PFSK-1 (cell line): Measurements from ENCODE around the gene CARD10.

Experiments used
- FOXP2 ChIP-seq: optimal IDR thresholded peaks from 2 replicates; pipeline ENCODE3; 2011; ENCODE audit warnings: borderline replicate concordance, control low read depth, inconsistent platforms; ENCODE audit not compliant: insufficient read depth; ENCODE audit errors: extremely low read length, extremely low read depth
- POLR2AphosphoS5 ChIP-seq: IDR thresholded peaks from 2 replicates; pipeline ENCODE4 v1.6.1; 2012; ENCODE audit warnings: low read depth, mild to moderate bottlenecking, control low read depth, low read length, moderate library complexity
- SIN3A ChIP-seq: IDR thresholded peaks from 2 replicates; pipeline ENCODE4 v1.6.1; 2012; ENCODE audit warnings: mild to moderate bottlenecking, low read length, moderate library complexity, borderline replicate concordance; ENCODE audit not compliant: insufficient read depth
- TAF1 ChIP-seq: IDR thresholded peaks from 2 replicates; pipeline ENCODE4 v1.6.1; 2012; ENCODE audit warnings: low read length, control low read depth, borderline replicate concordance; ENCODE audit not compliant: insufficient read depth
- TF ChIP-seq, protein P1 (sequence below), 2 experiments: IDR thresholded peaks; 2 replicates each; pipeline versions ENCODE4 v1.6.1 to v1.8.0; 2011 to 2012; ENCODE audit warnings: low read depth in 2 of 2, low read length in 2 of 2, control low read depth in 1 of 2, inconsistent platforms in 1 of 2, mild to moderate bottlenecking in 1 of 2, moderate library complexity in 1 of 2; ENCODE audit not compliant: insufficient read depth in 1 of 2

DNA sequence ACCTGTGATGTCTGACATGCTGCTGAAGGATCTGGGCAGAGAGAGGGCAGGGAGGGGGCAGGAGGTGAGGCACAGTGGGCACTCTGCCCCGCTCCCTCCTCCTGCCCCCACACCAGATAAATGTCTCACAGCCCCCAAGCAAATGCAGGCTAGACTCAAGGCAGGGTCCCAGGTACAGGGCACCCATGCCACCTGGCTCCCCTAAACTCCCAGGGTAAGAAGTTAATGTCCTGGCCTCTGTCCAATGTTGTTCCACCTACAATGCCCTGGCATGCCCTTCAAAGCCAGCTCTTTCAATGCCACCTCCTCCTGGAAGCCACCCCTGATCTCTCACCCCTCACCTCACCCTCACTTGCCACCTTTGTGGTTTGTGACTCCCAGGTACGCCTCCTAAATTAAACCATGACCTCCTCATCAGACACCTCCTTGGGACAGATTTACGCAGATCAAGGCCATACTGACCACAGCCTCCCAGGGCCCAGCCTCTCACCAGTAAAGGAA, 16.0 kb downstream of the CARD10 start:
- no peak for TF ChIP-seq POLR2AphosphoS5
- TF ChIP-seq TAF1, result no peak
- TF ChIP-seq SIN3A, result no peak
- TF ChIP-seq, protein P1, sequence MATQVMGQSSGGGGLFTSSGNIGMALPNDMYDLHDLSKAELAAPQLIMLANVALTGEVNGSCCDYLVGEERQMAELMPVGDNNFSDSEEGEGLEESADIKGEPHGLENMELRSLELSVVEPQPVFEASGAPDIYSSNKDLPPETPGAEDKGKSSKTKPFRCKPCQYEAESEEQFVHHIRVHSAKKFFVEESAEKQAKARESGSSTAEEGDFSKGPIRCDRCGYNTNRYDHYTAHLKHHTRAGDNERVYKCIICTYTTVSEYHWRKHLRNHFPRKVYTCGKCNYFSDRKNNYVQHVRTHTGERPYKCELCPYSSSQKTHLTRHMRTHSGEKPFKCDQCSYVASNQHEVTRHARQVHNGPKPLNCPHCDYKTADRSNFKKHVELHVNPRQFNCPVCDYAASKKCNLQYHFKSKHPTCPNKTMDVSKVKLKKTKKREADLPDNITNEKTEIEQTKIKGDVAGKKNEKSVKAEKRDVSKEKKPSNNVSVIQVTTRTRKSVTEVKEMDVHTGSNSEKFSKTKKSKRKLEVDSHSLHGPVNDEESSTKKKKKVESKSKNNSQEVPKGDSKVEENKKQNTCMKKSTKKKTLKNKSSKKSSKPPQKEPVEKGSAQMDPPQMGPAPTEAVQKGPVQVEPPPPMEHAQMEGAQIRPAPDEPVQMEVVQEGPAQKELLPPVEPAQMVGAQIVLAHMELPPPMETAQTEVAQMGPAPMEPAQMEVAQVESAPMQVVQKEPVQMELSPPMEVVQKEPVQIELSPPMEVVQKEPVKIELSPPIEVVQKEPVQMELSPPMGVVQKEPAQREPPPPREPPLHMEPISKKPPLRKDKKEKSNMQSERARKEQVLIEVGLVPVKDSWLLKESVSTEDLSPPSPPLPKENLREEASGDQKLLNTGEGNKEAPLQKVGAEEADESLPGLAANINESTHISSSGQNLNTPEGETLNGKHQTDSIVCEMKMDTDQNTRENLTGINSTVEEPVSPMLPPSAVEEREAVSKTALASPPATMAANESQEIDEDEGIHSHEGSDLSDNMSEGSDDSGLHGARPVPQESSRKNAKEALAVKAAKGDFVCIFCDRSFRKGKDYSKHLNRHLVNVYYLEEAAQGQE (IDR thresholded peaks at IDR 0.05; ENCODE audit: insufficient read depth in 1 of 2, low read depth in 2 of 2, low read length in 2 of 2), result no peak
- no peak for TF ChIP-seq FOXP2
